Glutamatergic neuron (in vitro differentiated cells): ENCODE results near the gene FFAR1. TPM values are rescaled to one million over a fixed set of nuclear protein-coding genes. Genes with fewer than 3 reads are reported as not detected.

Source experiments
- DNase-seq: peaks from one replicate; pipeline ENCODE4 v3.0.0; 2022
- H3K27ac Mint-ChIP-seq: one replicate; pipeline ENCODE4 v1.8.0; 2020; ENCODE audit warnings: mild to moderate bottlenecking, mixed read lengths, inconsistent platforms; ENCODE audit not compliant: unreplicated experiment
- H3K27me3 Mint-ChIP-seq: one replicate; pipeline ENCODE4 v1.8.0; 2020; ENCODE audit warnings: mild to moderate bottlenecking, moderate library complexity, mixed read lengths, inconsistent platforms; ENCODE audit not compliant: unreplicated experiment
- H3K36me3 Mint-ChIP-seq: one replicate; pipeline ENCODE4 v1.8.0; 2020; ENCODE audit warnings: mild to moderate bottlenecking, mixed read lengths, inconsistent platforms; ENCODE audit not compliant: unreplicated experiment
- H3K4me1 Mint-ChIP-seq: one replicate; pipeline ENCODE4 v1.8.0; 2020; ENCODE audit warnings: mild to moderate bottlenecking, low read depth, mixed read lengths, inconsistent platforms; ENCODE audit not compliant: unreplicated experiment
- H3K4me3 Mint-ChIP-seq: one replicate; pipeline ENCODE4 v1.8.0; 2020; ENCODE audit warnings: mild to moderate bottlenecking, mixed read lengths, inconsistent platforms; ENCODE audit not compliant: unreplicated experiment
- H3K9me3 Mint-ChIP-seq: one replicate; pipeline ENCODE4 v1.8.0; 2020; ENCODE audit warnings: mild to moderate bottlenecking, moderate library complexity, mixed read lengths, inconsistent platforms; ENCODE audit not compliant: unreplicated experiment
- total RNA-seq: library from RNA; stranded (reverse); fragmentation: NEBNext Ultra II Directional; extraction: Animal tissue kit (Norgen Biotek cat#: 25700); gene quantifications from one replicate; pipeline ENCODE4 v1.2.1, GENCODE V29; 2021; ENCODE audit not compliant: unreplicated experiment
- TF ChIP-seq, protein P1 (sequence below): fragments of 200-600 bp; sonication (generic); IDR thresholded peaks from one replicate; pipeline ENCODE4 v1.5.0; 2021; ENCODE audit not compliant: partially characterized antibody, unreplicated experiment

Gene FFAR1
- total RNA-seq, 1 donor from 2014 or later = not detected

DNA sequence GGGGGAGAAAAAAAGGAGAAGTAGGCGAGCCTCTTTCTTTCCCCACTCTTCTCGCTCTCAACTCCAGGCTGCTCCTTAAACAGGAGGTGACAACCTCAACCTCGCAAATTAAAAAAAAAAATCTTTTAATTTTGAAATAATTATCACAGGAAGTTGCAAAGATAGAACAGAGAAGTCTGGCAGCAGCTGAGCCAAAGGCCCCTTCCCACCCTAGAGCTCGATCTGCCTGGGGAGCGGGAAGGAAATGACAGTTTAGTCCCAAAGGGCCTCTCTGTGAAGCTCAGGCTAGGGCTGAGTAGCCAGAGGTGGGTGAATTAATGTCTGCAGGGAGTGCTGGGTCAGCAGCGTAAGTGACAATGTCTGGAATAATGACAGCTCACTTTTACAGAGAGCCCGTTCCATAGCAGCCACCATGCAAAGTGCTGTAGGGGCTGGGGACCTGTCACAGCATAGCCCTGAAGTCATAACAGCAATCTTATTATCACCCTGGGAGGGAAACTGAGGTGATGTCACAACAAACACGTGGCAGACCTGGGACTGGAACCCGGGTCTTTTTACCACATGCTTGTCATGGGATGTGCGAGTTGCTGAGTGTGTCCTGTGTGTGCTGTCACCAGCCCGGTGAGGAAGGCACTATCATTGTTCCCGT is 27.5 kb upstream of the FFAR1 start:
- no peak for DNase-seq
- Mint-ChIP-seq H3K9me3 (no peaks in the 10 kb centered on the region), H3K27me3 (peaks cover 3% of the 10 kb centered on the region), H3K4me3 (no peak overlapping the region), H3K27ac (no peak overlapping the region), H3K36me3 (no peaks in the 10 kb centered on the region), H3K4me1 (no peaks in the 10 kb centered on the region)
- TF ChIP-seq, protein P1, sequence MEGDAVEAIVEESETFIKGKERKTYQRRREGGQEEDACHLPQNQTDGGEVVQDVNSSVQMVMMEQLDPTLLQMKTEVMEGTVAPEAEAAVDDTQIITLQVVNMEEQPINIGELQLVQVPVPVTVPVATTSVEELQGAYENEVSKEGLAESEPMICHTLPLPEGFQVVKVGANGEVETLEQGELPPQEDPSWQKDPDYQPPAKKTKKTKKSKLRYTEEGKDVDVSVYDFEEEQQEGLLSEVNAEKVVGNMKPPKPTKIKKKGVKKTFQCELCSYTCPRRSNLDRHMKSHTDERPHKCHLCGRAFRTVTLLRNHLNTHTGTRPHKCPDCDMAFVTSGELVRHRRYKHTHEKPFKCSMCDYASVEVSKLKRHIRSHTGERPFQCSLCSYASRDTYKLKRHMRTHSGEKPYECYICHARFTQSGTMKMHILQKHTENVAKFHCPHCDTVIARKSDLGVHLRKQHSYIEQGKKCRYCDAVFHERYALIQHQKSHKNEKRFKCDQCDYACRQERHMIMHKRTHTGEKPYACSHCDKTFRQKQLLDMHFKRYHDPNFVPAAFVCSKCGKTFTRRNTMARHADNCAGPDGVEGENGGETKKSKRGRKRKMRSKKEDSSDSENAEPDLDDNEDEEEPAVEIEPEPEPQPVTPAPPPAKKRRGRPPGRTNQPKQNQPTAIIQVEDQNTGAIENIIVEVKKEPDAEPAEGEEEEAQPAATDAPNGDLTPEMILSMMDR = no peak

DNA sequence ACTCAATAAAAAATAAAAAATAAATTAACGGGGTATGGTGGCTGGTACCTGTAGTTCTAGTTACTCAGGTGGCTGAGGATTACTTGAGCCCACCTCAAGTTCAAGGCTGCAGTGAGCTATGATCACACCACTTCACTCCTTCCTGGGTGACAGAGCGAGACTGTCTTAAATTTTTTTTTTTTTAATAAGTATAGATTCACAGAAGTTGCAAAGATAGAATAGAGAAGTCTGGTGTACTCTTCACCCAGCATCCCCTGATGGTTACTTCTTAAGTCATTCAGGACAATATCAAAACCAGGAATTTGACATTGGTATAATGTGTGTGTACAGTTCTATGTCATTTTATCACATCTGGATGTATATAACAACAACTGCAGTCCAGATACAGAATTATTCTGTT is 26.4 kb upstream of the FFAR1 start:
- Mint-ChIP-seq H3K4me1 (no peaks in the 10 kb centered on the region), H3K27ac (no peak overlapping the region), H3K36me3 (no peaks in the 10 kb centered on the region), H3K9me3 (no peaks in the 10 kb centered on the region), H3K27me3 (peaks cover 3% of the 10 kb centered on the region), H3K4me3 (no peak overlapping the region)
- TF ChIP-seq, protein P1 = no peak
- no peak for DNase-seq

DNA sequence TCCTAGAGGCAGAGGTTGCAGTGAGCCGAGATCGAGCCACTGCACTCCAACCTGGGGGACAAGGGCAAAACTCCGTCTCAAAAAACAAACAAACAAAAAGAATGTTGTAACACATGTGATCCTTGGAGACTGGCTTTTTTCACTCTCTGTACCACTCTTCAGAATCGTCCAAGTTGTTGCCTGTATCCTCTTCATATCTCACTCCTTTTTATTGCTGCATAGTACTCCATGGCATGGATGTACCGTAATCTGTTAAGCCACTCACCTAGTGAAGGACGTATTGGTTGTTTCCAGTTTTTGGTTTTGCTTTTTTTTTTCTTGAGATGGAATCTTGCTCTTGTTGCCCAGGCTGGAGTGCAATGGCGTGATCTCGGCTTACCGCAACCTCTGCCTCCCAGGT is 25.7 kb upstream of the FFAR1 start:
- H3K36me3 Mint-ChIP-seq = no peaks in the 10 kb centered on the region
- DNase-seq = no peak
- no peak overlapping the region for H3K4me3 Mint-ChIP-seq
- no peaks in the 10 kb centered on the region for H3K4me1 Mint-ChIP-seq
- no peaks in the 10 kb centered on the region for H3K9me3 Mint-ChIP-seq
- TF ChIP-seq, protein P1 = no peak
- H3K27ac Mint-ChIP-seq = no peak overlapping the region
- peaks cover 3% of the 10 kb centered on the region for H3K27me3 Mint-ChIP-seq

DNA sequence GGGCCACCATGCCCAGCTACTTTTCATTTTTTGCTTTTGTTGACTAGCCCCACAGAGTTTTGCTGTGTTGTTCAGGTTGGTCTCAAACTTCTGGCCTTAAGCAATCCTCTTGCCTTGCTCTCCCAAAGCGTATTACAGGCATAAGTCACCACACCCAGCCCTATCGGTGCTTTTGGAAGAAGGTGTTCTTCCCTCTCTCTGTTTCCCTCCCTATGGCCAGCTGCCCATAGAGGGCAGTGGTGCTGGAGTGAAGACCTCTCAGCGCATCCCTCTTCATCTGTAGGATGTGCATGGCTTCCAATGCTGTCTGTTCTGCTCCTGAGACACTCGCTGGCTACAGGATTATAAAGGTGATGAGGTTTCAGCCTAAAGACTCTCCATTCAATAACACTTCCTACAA is 20.1 kb upstream of the FFAR1 start:
- no peaks in the 10 kb centered on the region for H3K36me3 Mint-ChIP-seq
- no peaks in the 10 kb centered on the region for H3K27me3 Mint-ChIP-seq
- no peak for DNase-seq
- H3K9me3 Mint-ChIP-seq = no peaks in the 10 kb centered on the region
- H3K4me3 Mint-ChIP-seq = no peak overlapping the region
- H3K4me1 Mint-ChIP-seq = no peaks in the 10 kb centered on the region
- H3K27ac Mint-ChIP-seq = no peak overlapping the region
- TF ChIP-seq, protein P1 = no peak

DNA sequence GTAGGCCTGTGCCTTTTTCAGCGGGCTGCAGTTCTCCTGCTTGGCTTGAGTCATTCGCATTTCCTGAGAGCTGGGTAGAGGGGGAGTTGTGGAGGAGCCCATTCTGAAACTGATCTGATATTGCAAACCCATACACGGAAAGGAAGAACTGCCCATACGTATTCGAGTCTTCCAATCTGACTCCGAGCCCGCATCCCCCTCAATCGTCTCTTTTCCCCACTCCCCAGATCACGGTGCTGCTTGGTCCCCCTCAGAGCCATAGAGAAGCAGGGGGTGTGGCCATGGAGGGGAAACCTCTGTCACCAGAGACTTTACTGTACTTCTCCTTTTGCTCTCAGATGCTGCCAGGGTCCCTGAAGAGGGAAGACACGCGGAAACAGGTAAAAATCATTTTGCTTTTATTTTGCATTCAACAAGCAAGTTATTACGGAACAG is 18.8 kb upstream of the FFAR1 start, which contains the start of gene CD22:
Gene CD22, plus strand, starts transcription at position 337 of the 435 bp plus-strand sequence. CDS start 2,854 bp downstream, outside the sequence.
- no peak within 1 kb of the TSS for H3K4me3 Mint-ChIP-seq
- no peaks in the 10 kb centered on the region for H3K27me3 Mint-ChIP-seq
- TF ChIP-seq, protein P1 = no peak
- H3K4me1 Mint-ChIP-seq = no peaks in the 10 kb centered on the region
- no peaks in the 10 kb centered on the region for H3K36me3 Mint-ChIP-seq
- H3K9me3 Mint-ChIP-seq = no peaks in the 10 kb centered on the region
- no peak for DNase-seq
- H3K27ac Mint-ChIP-seq = no peak within 1 kb of the TSS
